Measurements from ENCODE around the gene SYT8.
"Not testable (repeated sequence)": the region's sequence is repeated elsewhere in the genome, so short reads cannot be mapped to it uniquely, and the experiment has no call there.

The SYT8 gene

DNA sequence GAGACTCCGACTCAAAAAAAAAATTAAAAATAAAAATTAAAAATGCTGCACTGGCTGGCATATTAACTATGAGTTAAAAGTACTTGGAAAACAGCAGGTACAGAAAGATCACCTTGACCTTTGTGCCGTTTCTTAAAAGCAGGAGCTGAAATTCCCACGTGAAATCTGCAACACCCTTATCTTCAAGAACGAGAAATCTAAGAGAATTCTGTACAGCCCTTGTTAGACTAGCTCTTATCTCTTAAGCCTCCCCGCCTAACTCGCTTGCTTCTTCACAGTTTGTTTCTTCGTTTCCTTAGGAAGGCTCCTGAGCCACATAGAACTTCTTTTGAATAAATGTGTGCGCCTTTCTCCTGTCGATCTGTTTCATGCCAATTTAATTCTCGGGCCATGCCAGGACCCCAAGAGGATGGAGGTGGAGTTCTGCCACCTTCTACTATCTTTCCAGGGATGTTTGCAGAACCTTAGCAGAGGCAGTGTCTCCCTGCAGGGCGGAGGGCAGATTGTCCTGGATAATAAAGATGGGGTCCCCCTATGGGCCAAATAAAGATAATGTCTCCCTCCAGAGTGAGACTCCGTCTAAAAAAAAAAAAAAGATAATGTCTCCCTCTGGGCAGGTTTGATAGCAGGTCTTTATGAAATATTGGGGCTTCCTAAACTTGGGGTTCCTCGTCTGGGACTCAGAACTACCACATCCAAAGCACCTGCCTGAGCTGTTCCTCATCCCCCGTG is 27.4 kb upstream of the SYT8 start:
- H3K36me3 ChIP-seq (ENCODE audit: control insufficient read depth, insufficient read depth, low read length) = no peaks in the 10 kb centered on the region
- H3K9ac ChIP-seq (ENCODE audit: low read length) = no peak overlapping the region
- H3K9me3 ChIP-seq (ENCODE audit: control insufficient read depth, low read length) = no peaks in the 10 kb centered on the region
- H3K27me3 ChIP-seq (ENCODE audit: control insufficient read depth, insufficient read depth, low read length) = no peaks in the 10 kb centered on the region
- peaks cover 6% of the 10 kb centered on the region for H3K4me1 ChIP-seq (ENCODE audit: control insufficient read depth, insufficient read depth, low read length)
- no peak overlapping the region for H3K4me3 ChIP-seq (ENCODE audit: low read length)

DNA sequence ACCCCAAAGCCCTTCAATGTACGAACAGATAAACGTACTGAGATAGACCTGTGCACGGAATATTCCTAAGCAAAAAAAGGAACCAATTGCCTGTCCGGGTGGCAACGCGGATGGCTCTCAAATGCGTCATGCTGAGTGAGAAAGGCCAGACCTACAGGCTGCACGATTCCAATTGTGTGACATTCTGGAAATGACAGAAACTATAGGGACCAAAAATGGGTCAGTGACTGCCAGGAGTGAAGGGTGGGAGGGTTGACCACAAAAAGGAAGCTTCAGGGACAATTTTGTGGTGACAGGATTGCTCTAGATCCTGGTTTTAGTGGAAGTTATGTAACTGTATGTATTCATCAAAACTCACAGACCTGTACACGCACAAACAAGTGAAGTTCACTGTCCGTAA is 24.0 kb upstream of the SYT8 start:
- Histone ChIP-seq H3K4me3 (ENCODE audit: low read length) (no peak overlapping the region), H3K9me3 (ENCODE audit: control insufficient read depth, low read length) (no peaks in the 10 kb centered on the region), H3K27me3 (ENCODE audit: control insufficient read depth, insufficient read depth, low read length) (no peaks in the 10 kb centered on the region), H3K9ac (ENCODE audit: low read length) (no peak overlapping the region), H3K4me1 (ENCODE audit: control insufficient read depth, insufficient read depth, low read length) (peaks cover 6% of the 10 kb centered on the region), H3K36me3 (ENCODE audit: control insufficient read depth, insufficient read depth, low read length) (no peaks in the 10 kb centered on the region)

DNA sequence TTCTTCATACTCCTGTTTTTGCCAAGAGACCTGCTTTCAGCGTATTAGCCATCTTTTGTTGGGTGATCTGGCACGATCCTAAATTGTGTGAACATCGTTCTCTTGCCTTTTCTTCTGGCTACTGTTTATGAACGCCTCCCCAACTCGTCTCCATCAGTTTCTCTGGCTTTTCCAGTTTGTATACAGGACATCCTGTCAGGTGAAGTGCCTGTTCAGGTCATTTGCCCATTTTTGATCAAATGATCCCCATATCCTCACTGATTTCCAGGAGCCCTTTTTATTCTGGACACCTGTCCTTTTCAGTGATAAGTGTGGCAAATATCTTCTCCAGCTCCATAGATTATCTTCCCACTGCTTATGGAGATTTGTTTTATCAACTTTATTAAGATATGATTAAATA is 22.5 kb upstream of the SYT8 start:
- no peak overlapping the region for H3K4me3 ChIP-seq (ENCODE audit: low read length)
- H3K4me1 ChIP-seq (ENCODE audit: control insufficient read depth, insufficient read depth, low read length) = peaks cover 6% of the 10 kb centered on the region
- H3K36me3 ChIP-seq (ENCODE audit: control insufficient read depth, insufficient read depth, low read length) = no peaks in the 10 kb centered on the region
- no peaks in the 10 kb centered on the region for H3K27me3 ChIP-seq (ENCODE audit: control insufficient read depth, insufficient read depth, low read length)
- H3K9me3 ChIP-seq (ENCODE audit: control insufficient read depth, low read length) = no peaks in the 10 kb centered on the region
- H3K9ac ChIP-seq (ENCODE audit: low read length) = no peak overlapping the region

DNA sequence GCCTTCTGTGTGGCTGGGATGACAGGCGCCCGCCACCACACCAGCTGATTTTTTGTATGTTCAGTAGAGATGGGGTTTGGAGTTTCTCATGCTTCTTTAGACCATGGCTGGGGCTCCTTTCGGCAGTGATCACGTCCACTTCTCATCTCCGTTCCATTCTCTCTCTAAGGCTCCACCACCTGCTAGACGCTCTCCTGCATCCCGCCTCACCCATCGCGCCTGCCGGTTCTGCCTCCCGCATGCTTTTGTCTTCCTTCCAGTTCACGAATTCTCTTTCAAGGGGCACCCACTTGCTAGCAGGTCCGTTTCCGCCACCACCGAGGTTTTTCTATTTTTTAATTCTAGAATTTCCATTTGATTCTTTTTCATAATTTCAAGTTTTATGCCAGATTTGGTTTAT is 22.0 kb upstream of the SYT8 start:
- H3K36me3 ChIP-seq (ENCODE audit: control insufficient read depth, insufficient read depth, low read length) = no peaks in the 10 kb centered on the region
- H3K4me1 ChIP-seq (ENCODE audit: control insufficient read depth, insufficient read depth, low read length) = peaks cover 1% of the 10 kb centered on the region
- no peaks in the 10 kb centered on the region for H3K27me3 ChIP-seq (ENCODE audit: control insufficient read depth, insufficient read depth, low read length)
- H3K4me3 ChIP-seq (ENCODE audit: low read length) = no peak overlapping the region
- peaks cover 2% of the 10 kb centered on the region for H3K9me3 ChIP-seq (ENCODE audit: control insufficient read depth, low read length)
- no peak overlapping the region for H3K9ac ChIP-seq (ENCODE audit: low read length)

DNA sequence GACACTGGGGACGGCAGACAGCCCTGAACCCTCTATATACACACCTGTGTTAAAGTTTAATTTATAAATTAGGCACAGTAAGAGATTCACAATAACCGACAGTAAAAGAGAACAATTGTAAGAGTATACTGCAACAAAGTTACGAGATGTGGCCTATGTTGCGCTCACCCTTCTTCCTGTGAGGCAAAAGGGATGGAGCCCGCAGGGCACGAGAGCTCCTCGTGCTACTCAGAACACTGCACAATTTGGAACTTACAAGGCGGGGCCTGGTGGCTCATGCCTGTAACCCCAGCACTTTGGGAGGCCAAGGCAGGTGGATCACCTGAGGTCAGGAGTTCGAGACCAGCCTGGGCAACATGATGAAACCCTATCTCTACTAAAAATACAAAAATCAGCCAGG is 21.4 kb upstream of the SYT8 start:
- not testable (repeated sequence) for H3K9ac ChIP-seq (ENCODE audit: low read length); H3K9me3 ChIP-seq (ENCODE audit: control insufficient read depth, low read length); H3K36me3 ChIP-seq (ENCODE audit: control insufficient read depth, insufficient read depth, low read length); H3K27me3 ChIP-seq (ENCODE audit: control insufficient read depth, insufficient read depth, low read length); H3K4me3 ChIP-seq (ENCODE audit: low read length); H3K4me1 ChIP-seq (ENCODE audit: control insufficient read depth, insufficient read depth, low read length)

DNA sequence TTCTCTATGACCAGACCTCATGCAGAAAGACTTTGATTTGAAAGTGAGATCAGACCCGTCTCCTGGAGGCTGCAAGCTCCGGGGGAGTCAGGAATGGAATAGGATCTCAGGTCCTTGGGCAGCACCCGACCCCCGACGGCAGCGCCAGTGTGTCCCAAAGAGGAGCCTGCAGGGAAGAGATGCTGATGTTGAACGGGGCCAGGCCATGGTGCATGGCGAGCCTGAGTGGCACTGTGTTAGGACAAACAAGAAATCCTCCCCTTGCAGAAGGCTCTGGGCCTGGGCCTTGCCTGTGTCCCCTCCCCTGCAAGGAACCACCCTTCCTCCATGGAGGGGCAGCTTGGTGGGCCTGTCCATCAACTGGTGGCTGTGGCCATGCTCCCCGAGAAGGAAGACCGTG is 20.1 kb upstream of the SYT8 start:
- Histone ChIP-seq H3K9me3 (ENCODE audit: control insufficient read depth, low read length) (peaks cover 4% of the 10 kb centered on the region), H3K9ac (ENCODE audit: low read length) (no peak overlapping the region), H3K4me3 (ENCODE audit: low read length) (no peak overlapping the region), H3K4me1 (ENCODE audit: control insufficient read depth, insufficient read depth, low read length) (no peaks in the 10 kb centered on the region), H3K36me3 (ENCODE audit: control insufficient read depth, insufficient read depth, low read length) (no peaks in the 10 kb centered on the region), H3K27me3 (ENCODE audit: control insufficient read depth, insufficient read depth, low read length) (no peaks in the 10 kb centered on the region)

DNA sequence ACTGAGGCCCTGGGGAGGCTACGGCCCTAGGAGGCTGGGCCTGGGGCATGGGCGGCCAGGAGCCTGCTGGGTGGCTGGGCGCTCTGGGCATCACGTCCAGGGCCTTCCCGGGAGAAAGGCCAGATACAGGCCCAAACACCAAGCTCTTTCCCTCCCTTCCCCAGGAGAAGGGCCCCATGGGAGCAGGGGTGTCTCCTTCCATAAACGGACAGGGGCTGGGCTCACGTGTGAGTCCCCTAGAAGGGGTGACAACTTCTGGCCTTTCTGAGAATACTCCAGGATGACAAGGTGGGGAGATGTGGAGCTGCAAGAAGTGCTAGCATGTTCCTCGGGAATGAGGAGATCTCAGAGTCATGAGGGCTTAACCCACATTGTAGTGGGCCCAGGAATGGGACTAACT is 19.5 kb upstream of the SYT8 start:
- Histone ChIP-seq H3K36me3 (ENCODE audit: control insufficient read depth, insufficient read depth, low read length) (no peaks in the 10 kb centered on the region), H3K27me3 (ENCODE audit: control insufficient read depth, insufficient read depth, low read length) (no peaks in the 10 kb centered on the region), H3K9me3 (ENCODE audit: control insufficient read depth, low read length) (peaks cover 4% of the 10 kb centered on the region), H3K9ac (ENCODE audit: low read length) (no peak overlapping the region), H3K4me3 (ENCODE audit: low read length) (no peak overlapping the region), H3K4me1 (ENCODE audit: control insufficient read depth, insufficient read depth, low read length) (no peaks in the 10 kb centered on the region)

DNA sequence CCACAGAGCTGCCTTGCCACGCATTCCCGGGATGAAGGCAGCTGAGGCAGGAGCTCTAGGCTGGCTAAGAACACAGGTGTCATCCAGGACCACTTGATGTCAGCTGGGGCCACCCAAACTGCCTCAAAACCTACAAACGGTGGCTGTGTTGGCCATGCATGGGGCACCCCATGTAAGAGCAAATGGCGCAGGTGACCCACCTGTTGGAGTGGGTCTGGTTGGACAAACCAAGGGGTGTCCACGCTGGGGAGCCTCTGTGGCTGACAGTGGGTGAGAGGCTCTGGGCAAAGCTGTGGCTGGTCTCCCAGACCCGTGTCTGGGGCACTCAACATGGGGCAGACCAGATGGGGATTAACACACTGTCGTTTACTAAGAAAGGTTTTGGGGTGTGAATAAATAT is 19.0 kb upstream of the SYT8 start:
- Histone ChIP-seq H3K4me3 (ENCODE audit: low read length) (no peak overlapping the region), H3K27me3 (ENCODE audit: control insufficient read depth, insufficient read depth, low read length) (no peaks in the 10 kb centered on the region), H3K9ac (ENCODE audit: low read length) (no peak overlapping the region), H3K9me3 (ENCODE audit: control insufficient read depth, low read length) (peaks cover 4% of the 10 kb centered on the region), H3K36me3 (ENCODE audit: control insufficient read depth, insufficient read depth, low read length) (no peaks in the 10 kb centered on the region), H3K4me1 (ENCODE audit: control insufficient read depth, insufficient read depth, low read length) (no peaks in the 10 kb centered on the region)

DNA sequence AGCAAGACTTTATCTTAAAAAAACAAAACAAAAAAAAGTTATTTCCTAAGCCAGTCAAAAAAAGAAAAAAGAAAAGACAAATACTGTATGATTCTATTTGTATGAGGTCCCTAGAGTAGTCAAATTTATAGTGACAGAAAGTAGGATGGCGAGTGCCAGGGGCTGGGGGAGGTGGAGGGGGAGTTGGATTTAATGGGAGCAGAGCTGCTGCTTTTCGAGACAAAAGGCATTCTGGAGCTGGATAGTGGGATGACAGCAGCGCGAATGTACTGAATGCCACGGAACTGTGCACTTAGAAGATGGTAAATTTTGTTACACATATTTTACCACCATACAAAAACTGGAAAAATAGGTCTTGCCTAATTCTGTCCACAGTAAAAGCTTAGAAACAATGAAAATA is 17.8 kb upstream of the SYT8 start:
- Histone ChIP-seq H3K36me3 (ENCODE audit: control insufficient read depth, insufficient read depth, low read length) (no peaks in the 10 kb centered on the region), H3K27me3 (ENCODE audit: control insufficient read depth, insufficient read depth, low read length) (no peaks in the 10 kb centered on the region), H3K4me3 (ENCODE audit: low read length) (no peak overlapping the region), H3K4me1 (ENCODE audit: control insufficient read depth, insufficient read depth, low read length) (no peaks in the 10 kb centered on the region), H3K9me3 (ENCODE audit: control insufficient read depth, low read length) (peaks cover 4% of the 10 kb centered on the region), H3K9ac (ENCODE audit: low read length) (no peak overlapping the region)

DNA sequence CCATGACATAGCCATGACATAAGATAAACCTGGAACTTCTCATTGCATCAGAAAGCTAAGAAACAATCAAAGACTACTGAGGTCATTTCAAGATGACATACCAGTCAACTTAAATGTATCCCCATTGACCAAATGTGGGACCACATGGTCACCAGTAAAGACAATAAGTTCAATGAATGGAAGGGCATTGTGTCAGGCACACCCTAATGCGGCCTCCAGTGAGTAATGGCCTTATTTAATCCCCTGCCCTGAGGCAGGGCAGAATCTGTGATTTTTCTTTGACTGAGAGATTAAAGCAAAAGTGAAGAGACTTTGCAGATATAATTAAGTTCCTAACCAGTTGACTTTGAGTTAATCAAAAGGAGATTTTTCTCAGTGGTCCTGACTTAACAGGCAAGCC is 17.3 kb upstream of the SYT8 start:
- H3K4me3 ChIP-seq (ENCODE audit: low read length) = no peak overlapping the region
- no peaks in the 10 kb centered on the region for H3K4me1 ChIP-seq (ENCODE audit: control insufficient read depth, insufficient read depth, low read length)
- H3K27me3 ChIP-seq (ENCODE audit: control insufficient read depth, insufficient read depth, low read length) = no peaks in the 10 kb centered on the region
- peaks cover 4% of the 10 kb centered on the region for H3K9me3 ChIP-seq (ENCODE audit: control insufficient read depth, low read length)
- H3K9ac ChIP-seq (ENCODE audit: low read length) = no peak overlapping the region
- H3K36me3 ChIP-seq (ENCODE audit: control insufficient read depth, insufficient read depth, low read length) = no peaks in the 10 kb centered on the region

DNA sequence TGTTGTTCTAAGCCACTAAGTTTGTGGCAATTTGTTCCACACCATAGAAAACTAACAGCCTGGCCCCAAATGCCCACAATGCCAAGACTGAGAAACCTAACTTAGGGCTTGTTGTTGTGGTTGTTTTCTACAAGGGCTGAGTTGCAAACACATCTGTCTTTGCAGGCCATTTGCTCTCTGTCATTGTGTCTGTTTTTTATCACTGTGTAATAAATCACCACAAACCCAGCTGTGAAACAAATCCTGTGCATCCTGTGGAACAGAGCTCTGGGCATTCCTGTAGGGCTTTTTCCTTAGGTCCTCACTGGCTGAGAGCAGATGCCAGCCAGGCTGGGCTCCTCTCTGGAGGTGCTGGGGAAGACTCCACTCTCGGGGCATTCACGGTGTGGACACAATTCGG is 15.7 kb upstream of the SYT8 start:
- Histone ChIP-seq H3K4me3 (ENCODE audit: low read length) (no peak overlapping the region), H3K4me1 (ENCODE audit: control insufficient read depth, insufficient read depth, low read length) (no peaks in the 10 kb centered on the region), H3K9me3 (ENCODE audit: control insufficient read depth, low read length) (peaks cover 4% of the 10 kb centered on the region), H3K36me3 (ENCODE audit: control insufficient read depth, insufficient read depth, low read length) (no peaks in the 10 kb centered on the region), H3K9ac (ENCODE audit: low read length) (no peak overlapping the region), H3K27me3 (ENCODE audit: control insufficient read depth, insufficient read depth, low read length) (no peaks in the 10 kb centered on the region)

DNA sequence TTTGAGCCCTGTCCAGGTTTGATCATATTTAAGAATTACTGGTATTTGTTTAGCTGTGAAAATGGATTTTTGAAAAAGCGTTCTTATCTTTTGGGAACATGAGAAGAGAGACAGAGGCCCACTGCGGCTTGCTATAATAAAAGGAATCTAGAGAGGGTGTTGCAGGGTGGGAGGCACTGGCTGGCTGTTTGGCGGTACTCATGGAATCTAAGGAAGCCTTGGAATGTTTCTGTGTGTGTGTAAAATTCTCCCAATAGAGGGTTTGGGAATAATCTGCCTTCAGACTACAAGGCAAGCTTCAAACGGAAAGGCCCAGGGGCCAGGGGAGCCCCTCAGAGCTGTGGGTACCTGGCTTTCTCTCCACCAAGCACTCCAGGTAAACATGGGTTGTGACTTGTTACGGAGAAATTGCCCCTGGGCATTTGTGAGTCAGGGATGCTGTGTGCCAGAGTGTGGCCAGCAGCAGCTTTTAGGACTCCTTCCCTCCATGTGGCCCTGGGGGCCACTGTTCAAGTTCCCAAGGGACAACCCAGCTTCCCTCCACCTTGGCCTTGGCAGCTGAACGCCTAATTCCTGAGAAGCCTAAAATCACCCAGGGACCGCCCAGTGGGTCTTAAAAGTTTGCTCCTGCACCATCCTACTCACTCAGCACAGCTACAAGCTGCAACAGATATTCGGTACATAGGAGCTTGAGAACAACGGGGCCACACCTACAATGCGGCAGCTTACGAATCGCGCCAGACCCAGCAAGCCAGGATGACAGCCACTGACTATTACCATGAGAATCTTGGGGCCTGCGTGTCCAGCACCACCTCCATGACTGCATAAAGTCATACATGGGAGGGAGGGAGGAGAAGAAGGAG is 14.1 kb upstream of the SYT8 start:
- H3K4me1 ChIP-seq (ENCODE audit: control insufficient read depth, insufficient read depth, low read length) = peaks cover 10% of the 10 kb centered on the region
- H3K36me3 ChIP-seq (ENCODE audit: control insufficient read depth, insufficient read depth, low read length) = no peaks in the 10 kb centered on the region
- no peak overlapping the region for H3K4me3 ChIP-seq (ENCODE audit: low read length)
- H3K9ac ChIP-seq (ENCODE audit: low read length) = no peak overlapping the region
- peaks cover 4% of the 10 kb centered on the region for H3K9me3 ChIP-seq (ENCODE audit: control insufficient read depth, low read length)
- no peaks in the 10 kb centered on the region for H3K27me3 ChIP-seq (ENCODE audit: control insufficient read depth, insufficient read depth, low read length)

Data from mucosa of stomach (tissue), 1 donor.